Endodermal cell (in vitro differentiated cells): ENCODE measurements around the gene ANKRD33B. TPM values are rescaled to one million over a fixed set of nuclear protein-coding genes. Genes with fewer than 3 reads are reported as not detected.

Experiments used
- DNase-seq: peaks from one replicate; pipeline ENCODE4 v3.0.0-alpha.2; 2017
- H3K27ac ChIP-seq: 2 replicates; pipeline ENCODE4 v1.5.1; 2013; ENCODE audit warnings: mild to moderate bottlenecking, low read depth, low read length, moderate library complexity
- H3K27me3 ChIP-seq: 2 replicates; pipeline ENCODE4 v1.6.1; 2013; ENCODE audit warnings: mild to moderate bottlenecking, low read length, moderate library complexity; ENCODE audit not compliant: insufficient read depth, control insufficient read depth, poor library complexity, severe bottlenecking
- H3K36me3 ChIP-seq: 2 replicates; pipeline ENCODE4 v1.7.0; 2013; ENCODE audit warnings: mild to moderate bottlenecking, low read length, moderate library complexity; ENCODE audit not compliant: control insufficient read depth, insufficient read depth
- H3K4me1 ChIP-seq: one replicate; pipeline ENCODE4 v1.7.0; 2013; ENCODE audit warnings: low read length; ENCODE audit not compliant: control insufficient read depth, insufficient read depth
- H3K4me3 ChIP-seq: 2 replicates; pipeline ENCODE4 v1.5.1; 2013; ENCODE audit warnings: mild to moderate bottlenecking, low read length, moderate library complexity
- H3K9ac ChIP-seq: 2 replicates; pipeline ENCODE4 v1.6.1; 2013; ENCODE audit warnings: mild to moderate bottlenecking, low read length, moderate library complexity; ENCODE audit not compliant: poor library complexity, severe bottlenecking; ENCODE audit errors: extremely low read depth
- H3K9me3 ChIP-seq: 2 replicates; pipeline ENCODE4 v1.6.1; 2013; ENCODE audit warnings: mild to moderate bottlenecking, low read length, moderate library complexity; ENCODE audit not compliant: control insufficient read depth
- H3K27ac Mint-ChIP-seq: 2 replicates; pipeline ENCODE4 v1.8.0; 2020; ENCODE audit warnings: mixed read lengths
- H3K27me3 Mint-ChIP-seq: 2 replicates; pipeline ENCODE4 v1.8.0; 2021; ENCODE audit warnings: mild to moderate bottlenecking, mixed read lengths; ENCODE audit not compliant: insufficient read depth
- H3K36me3 Mint-ChIP-seq: 2 replicates; pipeline ENCODE4 v1.8.0; 2020; ENCODE audit warnings: low read depth, mixed read lengths
- H3K4me1 Mint-ChIP-seq: 2 replicates; pipeline ENCODE4 v1.8.0; 2020; ENCODE audit warnings: mixed read lengths
- H3K4me3 Mint-ChIP-seq: 2 replicates; pipeline ENCODE4 v1.8.0; 2020; ENCODE audit warnings: mild to moderate bottlenecking, moderate library complexity, mixed read lengths
- H3K9me3 Mint-ChIP-seq: 2 replicates; pipeline ENCODE4 v1.8.0; 2020; ENCODE audit warnings: mild to moderate bottlenecking, mixed read lengths
- CTCF ChIP-seq: fragments of 200-600 bp; sonication (generic); conservative IDR thresholded peaks from 2 replicates; pipeline ENCODE4 v1.5.0; 2021; ENCODE audit warnings: antibody characterized with exemption, mild to moderate bottlenecking
- WGBS, 2 experiments: methylation state at CpG; one replicate each; pipeline versions ENCODE4 v1.1.5 to v1.1.7; 2013; ENCODE audit warnings: missing lambda C conversion rate in 2 of 2, mixed read lengths in 1 of 2; ENCODE audit not compliant: insufficient coverage in 1 of 2, insufficient read length in 1 of 2; 5-methylcytosine and 5-hydroxymethylcytosine counted together
- total RNA-seq, 2 donors: library from RNA; stranded (reverse); fragmentation: NEBNext Ultra II Directional in 1 of 2; extraction: Animal tissue kit (Norgen Biotek cat#: 25700) in 1 of 2; gene quantifications; 2 replicates in 1 of 2; 3 replicates in 1 of 2; pipeline ENCODE4 v1.2.1, GENCODE V29; 2021

ANKRD33B gene
- total RNA-seq, 2 donors from 2014 or later, result 21.9 to 37.2 TPM

DNA sequence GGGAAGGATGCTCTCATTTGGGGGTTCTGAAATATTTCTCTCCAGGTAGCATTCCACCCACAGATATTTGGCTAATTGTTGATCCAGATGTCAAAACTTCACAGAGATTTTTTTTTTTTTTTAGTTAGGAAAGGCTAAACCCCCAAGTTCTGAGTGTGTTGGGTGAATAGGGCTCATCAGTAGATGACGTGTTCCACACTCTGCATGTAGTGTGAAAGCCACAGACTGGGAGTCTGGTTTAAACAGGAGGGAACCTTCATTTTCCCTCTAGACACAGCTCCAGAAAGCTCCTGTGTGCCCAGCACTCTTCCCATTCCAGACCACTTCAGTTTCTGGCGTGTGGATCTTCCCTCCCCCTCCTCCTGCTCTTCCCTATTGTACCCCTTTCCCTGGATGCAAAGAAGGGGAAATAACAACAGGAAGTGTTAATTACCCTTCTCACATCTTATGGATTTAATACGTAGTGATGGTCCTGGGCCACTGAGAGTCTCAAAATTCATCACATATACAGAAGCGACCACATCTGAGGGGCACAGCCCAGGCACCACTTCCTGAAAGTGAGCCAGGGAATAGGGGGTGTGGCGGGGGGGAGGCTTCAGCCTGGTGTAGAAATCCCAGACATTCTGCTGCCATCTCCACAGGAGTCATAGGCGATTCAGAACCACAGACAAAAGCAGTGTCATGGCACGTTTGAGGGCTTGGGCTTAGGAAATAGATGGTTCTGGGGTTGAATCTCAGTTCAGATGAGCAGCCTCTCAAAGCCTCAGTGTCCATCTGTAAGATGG is 132.1 kb downstream of the ANKRD33B start:
- Histone ChIP-seq H3K36me3 (no peaks in the 10 kb centered on the region), H3K4me3 (no peak overlapping the region), H3K4me1 (peaks cover 5% of the 10 kb centered on the region), H3K9ac (no peak overlapping the region), H3K27ac (no peak overlapping the region), H3K9me3 (no peaks in the 10 kb centered on the region), H3K27me3 (no peaks in the 10 kb centered on the region)
- DNase-seq, result no peak
- Mint-ChIP-seq H3K27ac (no peak overlapping the region), H3K4me1 (peaks cover 11% of the 10 kb centered on the region), H3K9me3 (no peaks in the 10 kb centered on the region), H3K27me3 (no peaks in the 10 kb centered on the region), H3K4me3 (no peak overlapping the region), H3K36me3 (peaks cover 9% of the 10 kb centered on the region)
- WGBS, 2 experiments, result 77 to 85% methylated on average over 4 to 7 of the region's 7 CpGs
- TF ChIP-seq CTCF, result no peak

GRCh38 chr5:10699281-10699874 is 135.5 kb downstream of the ANKRD33B start:
- no peak overlapping the region for H3K27ac ChIP-seq
- Mint-ChIP-seq H3K27ac (no peak overlapping the region), H3K36me3 (peaks cover 5% of the 10 kb centered on the region), H3K9me3 (no peaks in the 10 kb centered on the region), H3K4me1 (peaks cover 26% of the 10 kb centered on the region), H3K27me3 (no peaks in the 10 kb centered on the region), H3K4me3 (no peak overlapping the region)
- H3K4me3 ChIP-seq, result no peak overlapping the region
- no peak for DNase-seq
- H3K27me3 ChIP-seq, result no peaks in the 10 kb centered on the region
- no peak overlapping the region for H3K9ac ChIP-seq
- 89 to 93% methylated on average over 3 to 5 of the region's 5 CpGs for WGBS, 2 experiments
- peaks cover 9% of the 10 kb centered on the region for H3K4me1 ChIP-seq
- no peak for TF ChIP-seq CTCF
- H3K36me3 ChIP-seq, result no peaks in the 10 kb centered on the region
- H3K9me3 ChIP-seq, result no peaks in the 10 kb centered on the region

DNA sequence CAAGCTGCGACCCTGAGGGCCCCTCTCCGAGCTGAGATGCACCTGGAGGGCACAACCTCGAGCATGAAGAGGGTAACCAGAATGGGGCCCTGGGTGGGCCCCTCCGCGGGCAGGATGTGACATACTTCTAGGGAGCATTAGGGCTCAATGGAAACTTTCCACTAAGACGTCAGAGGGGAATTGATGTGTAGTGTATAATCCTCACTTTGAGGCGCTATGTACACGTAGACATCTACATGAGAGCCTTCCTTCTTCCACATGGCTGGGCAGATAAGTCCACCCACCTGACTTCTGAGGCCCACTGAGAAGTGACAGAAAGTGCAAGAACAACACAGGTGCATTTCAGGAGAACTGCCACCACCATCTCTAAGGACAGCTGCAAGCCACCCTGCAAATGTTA is 136.1 kb downstream of the ANKRD33B start:
- no peak overlapping the region for H3K27ac ChIP-seq
- no peaks in the 10 kb centered on the region for H3K27me3 ChIP-seq
- Mint-ChIP-seq H3K4me3 (no peak overlapping the region), H3K36me3 (peaks cover 4% of the 10 kb centered on the region), H3K4me1 (peaks cover 26% of the 10 kb centered on the region), H3K9me3 (no peaks in the 10 kb centered on the region), H3K27me3 (no peaks in the 10 kb centered on the region), H3K27ac (no peak overlapping the region)
- H3K4me3 ChIP-seq, result no peak overlapping the region
- H3K4me1 ChIP-seq, result peaks cover 9% of the 10 kb centered on the region
- H3K36me3 ChIP-seq, result peaks cover under 1% of the 10 kb centered on the region
- DNase-seq, result no peak
- H3K9ac ChIP-seq, result no peak overlapping the region
- 92 to 98% methylated on average over 6 to 8 of the region's 8 CpGs for WGBS, 2 experiments
- no peaks in the 10 kb centered on the region for H3K9me3 ChIP-seq
- TF ChIP-seq CTCF, result no peak
